T-helper 2 cell treated with Interferon-gamma antibody and Interleukin-4, amounts not matched to agents 5 μg/mL and 100 μg/mL, for 36 hours (primary cell): ENCODE measurements around the gene CTNNA2.

Experiments used
- DNase-seq: peaks from one replicate; pipeline ENCODE4 v3.0.0; 2021; ENCODE audit warnings: low spot score
- H3K27ac Mint-ChIP-seq: one replicate; pipeline ENCODE4 v1.8.0; 2021; ENCODE audit warnings: mild to moderate bottlenecking, mixed read lengths
- H3K27me3 Mint-ChIP-seq: one replicate; pipeline ENCODE4 v1.8.0; 2021; ENCODE audit warnings: low read depth, mixed read lengths
- H3K36me3 Mint-ChIP-seq: one replicate; pipeline ENCODE4 v1.8.0; 2021; ENCODE audit warnings: low read depth, mixed read lengths
- H3K4me1 Mint-ChIP-seq: one replicate; pipeline ENCODE4 v1.8.0; 2021; ENCODE audit warnings: low read depth, mixed read lengths
- H3K4me3 Mint-ChIP-seq: one replicate; pipeline ENCODE4 v1.8.0; 2022; ENCODE audit warnings: mild to moderate bottlenecking, moderate library complexity, mixed read lengths
- H3K9me3 Mint-ChIP-seq: one replicate; pipeline ENCODE4 v1.8.0; 2021; ENCODE audit warnings: mixed read lengths

Gene CTNNA2

GRCh38 chr2:79846878-79847277, 334.0 kb downstream of the CTNNA2 start:
- Mint-ChIP-seq H3K36me3 (no peaks in the 10 kb centered on the region), H3K9me3 (no peaks in the 10 kb centered on the region), H3K27ac (no peak overlapping the region), H3K4me3 (no peak overlapping the region), H3K27me3 (no peaks in the 10 kb centered on the region), H3K4me1 (no peaks in the 10 kb centered on the region)
- DNase-seq, result no peak

- peaks cover 4% of the 10 kb centered on the region for H3K9me3 Mint-ChIP-seq
- DNase-seq, result no peak
- H3K4me1 Mint-ChIP-seq, result no peaks in the 10 kb centered on the region
- H3K27me3 Mint-ChIP-seq, result no peaks in the 10 kb centered on the region
- H3K36me3 Mint-ChIP-seq, result no peaks in the 10 kb centered on the region
- no peak overlapping the region for H3K27ac Mint-ChIP-seq
- no peak overlapping the region for H3K4me3 Mint-ChIP-seq
These were observed 336.4 kb downstream of the CTNNA2 start for GRCh38 chr2:79849241-79849640.

GRCh38 chr2:79849949-79850348, 337.1 kb downstream of the CTNNA2 start:
- peaks cover 4% of the 10 kb centered on the region for H3K9me3 Mint-ChIP-seq

GRCh38 chr2:79850912-79851311, 338.1 kb downstream of the CTNNA2 start:
- H3K36me3 Mint-ChIP-seq, result no peaks in the 10 kb centered on the region
- no peaks in the 10 kb centered on the region for H3K4me1 Mint-ChIP-seq
- H3K4me3 Mint-ChIP-seq, result no peak overlapping the region
- no peak overlapping the region for H3K27ac Mint-ChIP-seq
- DNase-seq, result no peak
- peaks cover 8% of the 10 kb centered on the region for H3K9me3 Mint-ChIP-seq
- H3K27me3 Mint-ChIP-seq, result no peaks in the 10 kb centered on the region

More at GRCh38 chr2:79849949-79850348, 337.1 kb downstream of the CTNNA2 start:
- Mint-ChIP-seq H3K4me3 (no peak overlapping the region), H3K4me1 (no peaks in the 10 kb centered on the region), H3K27me3 (no peaks in the 10 kb centered on the region), H3K27ac (no peak overlapping the region), H3K36me3 (no peaks in the 10 kb centered on the region)
- DNase-seq, result no peak

GRCh38 chr2:79855264-79856006, 342.6 kb downstream of the CTNNA2 start:
- Mint-ChIP-seq H3K4me3 (no peak overlapping the region), H3K36me3 (no peaks in the 10 kb centered on the region), H3K9me3 (peaks cover 8% of the 10 kb centered on the region), H3K27ac (no peak overlapping the region), H3K27me3 (no peaks in the 10 kb centered on the region), H3K4me1 (no peaks in the 10 kb centered on the region)
- DNase-seq, result no peak

- no peaks in the 10 kb centered on the region for H3K27me3 Mint-ChIP-seq
- no peaks in the 10 kb centered on the region for H3K36me3 Mint-ChIP-seq
- H3K4me1 Mint-ChIP-seq, result no peaks in the 10 kb centered on the region
- peaks cover 8% of the 10 kb centered on the region for H3K9me3 Mint-ChIP-seq
- no peak overlapping the region for H3K27ac Mint-ChIP-seq
- no peak overlapping the region for H3K4me3 Mint-ChIP-seq
- no peak for DNase-seq
These were observed 345.0 kb downstream of the CTNNA2 start for GRCh38 chr2:79857888-79858287.

GRCh38 chr2:79860228-79861058, 347.6 kb downstream of the CTNNA2 start:
- no peak overlapping the region for H3K27ac Mint-ChIP-seq
- no peak for DNase-seq
- no peak overlapping the region for H3K4me3 Mint-ChIP-seq
- no peaks in the 10 kb centered on the region for H3K9me3 Mint-ChIP-seq
- H3K36me3 Mint-ChIP-seq, result no peaks in the 10 kb centered on the region
- no peaks in the 10 kb centered on the region for H3K27me3 Mint-ChIP-seq
- H3K4me1 Mint-ChIP-seq, result no peaks in the 10 kb centered on the region

GRCh38 chr2:79861059-79861374, 348.2 kb downstream of the CTNNA2 start:
- Mint-ChIP-seq H3K9me3 (no peaks in the 10 kb centered on the region), H3K4me3 (no peak overlapping the region), H3K4me1 (no peaks in the 10 kb centered on the region), H3K27me3 (no peaks in the 10 kb centered on the region), H3K36me3 (no peaks in the 10 kb centered on the region), H3K27ac (no peak overlapping the region)
- no peak for DNase-seq

GRCh38 chr2:79862756-79863155, 349.9 kb downstream of the CTNNA2 start:
- no peaks in the 10 kb centered on the region for H3K36me3 Mint-ChIP-seq
- no peak overlapping the region for H3K4me3 Mint-ChIP-seq
- no peaks in the 10 kb centered on the region for H3K9me3 Mint-ChIP-seq
- DNase-seq, result no peak
- no peaks in the 10 kb centered on the region for H3K4me1 Mint-ChIP-seq
- H3K27me3 Mint-ChIP-seq, result no peaks in the 10 kb centered on the region
- no peak overlapping the region for H3K27ac Mint-ChIP-seq

GRCh38 chr2:79872656-79873055, 359.8 kb downstream of the CTNNA2 start:
- no peaks in the 10 kb centered on the region for H3K4me1 Mint-ChIP-seq
- H3K36me3 Mint-ChIP-seq, result no peaks in the 10 kb centered on the region
- H3K27me3 Mint-ChIP-seq, result no peaks in the 10 kb centered on the region
- no peak overlapping the region for H3K27ac Mint-ChIP-seq
- no peak overlapping the region for H3K4me3 Mint-ChIP-seq
- H3K9me3 Mint-ChIP-seq, result no peaks in the 10 kb centered on the region
- no peak for DNase-seq

- no peaks in the 10 kb centered on the region for H3K9me3 Mint-ChIP-seq
- H3K36me3 Mint-ChIP-seq, result no peaks in the 10 kb centered on the region
- H3K27ac Mint-ChIP-seq, result no peak overlapping the region
- H3K4me1 Mint-ChIP-seq, result no peaks in the 10 kb centered on the region
- H3K27me3 Mint-ChIP-seq, result no peaks in the 10 kb centered on the region
- H3K4me3 Mint-ChIP-seq, result no peak overlapping the region
- DNase-seq, result no peak
These were observed 361.2 kb downstream of the CTNNA2 start for GRCh38 chr2:79874015-79874414.

- Mint-ChIP-seq H3K36me3 (no peaks in the 10 kb centered on the region), H3K4me3 (no peak overlapping the region), H3K4me1 (no peaks in the 10 kb centered on the region), H3K9me3 (no peaks in the 10 kb centered on the region), H3K27ac (no peak overlapping the region), H3K27me3 (no peaks in the 10 kb centered on the region)
- no peak for DNase-seq
These were observed 363.6 kb downstream of the CTNNA2 start for GRCh38 chr2:79876430-79876829.

- Mint-ChIP-seq H3K27me3 (no peaks in the 10 kb centered on the region), H3K9me3 (no peaks in the 10 kb centered on the region), H3K36me3 (no peaks in the 10 kb centered on the region), H3K4me3 (no peak overlapping the region), H3K27ac (no peak overlapping the region), H3K4me1 (no peaks in the 10 kb centered on the region)
- DNase-seq, result no peak
These were observed 369.7 kb downstream of the CTNNA2 start for GRCh38 chr2:79882548-79882947.

GRCh38 chr2:79887747-79888374, 375.0 kb downstream of the CTNNA2 start:
- H3K36me3 Mint-ChIP-seq, result no peaks in the 10 kb centered on the region
- DNase-seq, result peak; percentile 6
- H3K9me3 Mint-ChIP-seq, result no peaks in the 10 kb centered on the region
- H3K4me1 Mint-ChIP-seq, result no peaks in the 10 kb centered on the region
- no peaks in the 10 kb centered on the region for H3K27me3 Mint-ChIP-seq
- H3K4me3 Mint-ChIP-seq, result no peak overlapping the region
- H3K27ac Mint-ChIP-seq, result no peak overlapping the region
